GM18909 (cell line): Measurements from ENCODE around the gene BLOC1S3.

Source experiments
- ATAC-seq: cut with Tn5 transposase; IDR thresholded peaks from one replicate; pipeline ENCODE4 v1.9.1; 2021; ENCODE audit warnings: mild to moderate bottlenecking; ENCODE audit not compliant: unreplicated experiment, poor library complexity

The BLOC1S3 gene

DNA sequence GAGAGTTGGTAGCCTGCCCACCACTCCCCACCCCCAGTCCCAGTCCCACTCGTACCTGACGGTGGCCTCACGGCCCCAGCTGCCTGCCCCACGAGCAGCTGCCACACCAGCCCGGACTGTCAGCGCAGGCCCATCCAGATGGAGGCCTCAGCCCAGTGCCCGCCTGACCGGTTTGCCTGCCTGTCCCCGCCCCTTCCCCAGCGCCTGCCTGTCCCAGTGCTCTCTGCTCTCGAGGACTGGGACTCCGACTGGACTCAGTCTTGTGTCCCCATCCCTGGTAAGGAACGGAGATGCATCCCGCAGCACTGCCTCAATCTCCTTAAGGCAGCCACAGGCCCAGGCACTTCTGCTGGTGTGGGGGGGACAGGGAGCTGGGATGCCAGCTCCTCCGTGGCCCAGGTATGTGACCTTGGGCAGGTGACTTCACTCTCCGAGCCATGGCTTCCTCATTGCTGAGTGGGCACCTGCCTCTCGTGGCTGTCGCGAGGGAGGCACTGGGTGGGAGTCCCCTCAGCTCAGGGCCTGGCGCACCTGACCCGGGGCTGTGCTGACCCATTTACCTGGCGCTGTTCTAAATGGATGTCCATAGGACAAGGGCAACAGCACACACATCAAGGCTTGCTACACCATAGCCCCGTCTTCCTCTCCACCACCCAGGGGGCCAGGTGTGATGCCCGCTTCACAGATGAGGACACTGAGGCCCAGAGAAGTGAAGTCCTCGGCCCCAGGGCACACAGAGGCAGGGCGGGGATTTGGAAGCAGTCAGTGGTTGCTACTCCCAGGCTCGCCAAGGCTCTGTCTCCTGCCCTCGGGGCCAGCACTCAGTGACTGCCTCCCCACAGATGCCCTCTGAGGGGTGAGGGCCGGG lies 17.5 kb upstream of the BLOC1S3 start, which contains the start of gene NKPD1:
Gene NKPD1 (minus strand): TSS at position 113 of the 868 bp plus-strand sequence. CDS start 832 bp downstream, outside the sequence.
- ATAC-seq = no peak

DNA sequence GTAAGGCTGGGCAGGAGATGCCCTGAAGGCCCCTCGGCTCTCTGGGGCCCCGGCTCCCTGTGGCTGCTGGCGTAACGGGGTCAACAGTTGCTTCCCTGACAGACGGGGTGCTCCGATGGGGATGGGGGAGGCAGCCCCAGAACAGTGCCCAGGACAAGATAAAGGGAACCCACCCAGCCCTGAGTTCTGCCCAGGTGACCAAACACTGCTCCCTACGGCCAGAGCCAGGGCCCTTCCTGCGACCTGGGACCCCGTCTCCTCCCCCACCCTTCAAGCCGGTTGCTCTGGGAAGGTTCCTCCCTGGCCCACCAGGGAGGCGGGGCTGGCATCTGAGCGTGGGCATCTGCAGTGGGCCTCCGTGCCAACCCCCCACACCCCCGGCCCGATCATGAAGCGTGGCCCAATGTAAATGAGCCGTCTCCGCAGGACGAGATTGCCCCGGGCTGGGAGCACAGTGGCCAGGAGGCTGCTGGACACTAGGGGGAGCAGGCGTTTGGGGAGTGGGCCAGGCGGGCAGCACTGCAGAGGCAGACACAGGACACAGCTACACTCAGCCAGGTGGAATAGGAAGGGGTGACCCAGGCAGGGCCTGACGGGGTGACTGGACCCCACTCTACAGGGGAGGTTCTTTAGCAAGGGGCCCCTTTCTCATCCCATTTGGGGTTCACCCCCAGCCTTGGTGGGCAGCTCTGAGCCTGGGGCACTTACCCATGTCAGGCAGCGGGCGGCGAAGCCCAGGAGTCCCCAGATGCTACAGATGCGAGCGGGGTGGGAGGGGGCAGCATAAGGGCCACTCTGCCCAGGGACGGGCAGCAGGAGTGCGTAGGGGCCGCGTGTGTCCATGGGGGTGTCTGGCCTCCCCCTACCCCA lies 16.6 kb upstream of the BLOC1S3 start:
- no peak for ATAC-seq

DNA sequence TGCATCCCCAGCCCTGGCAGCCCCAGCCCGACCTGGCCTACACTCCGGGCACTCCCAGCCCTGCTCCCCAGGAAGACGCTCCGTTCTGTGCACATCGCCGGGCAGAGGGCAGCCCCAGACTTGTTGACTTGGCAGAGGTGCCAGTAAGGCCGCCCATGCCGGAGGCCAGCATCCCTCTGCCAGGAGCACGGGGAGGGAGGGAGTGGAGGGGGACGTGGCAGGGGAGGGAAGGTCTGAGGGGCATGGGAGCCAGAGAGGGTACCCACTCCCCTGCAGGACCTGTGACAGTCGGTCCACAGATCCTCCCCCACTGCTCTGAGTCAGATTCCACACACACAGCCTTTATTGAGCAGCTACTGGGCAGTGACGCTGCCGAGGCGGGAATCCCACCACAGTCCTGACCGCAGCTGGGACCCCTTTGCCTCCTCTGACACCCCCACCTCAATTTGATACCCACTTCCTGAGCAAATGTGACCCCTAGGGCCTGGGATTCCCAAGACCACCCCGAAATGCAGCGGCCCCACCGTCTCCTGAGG lies 15.9 kb upstream of the BLOC1S3 start:
- no peak for ATAC-seq

DNA sequence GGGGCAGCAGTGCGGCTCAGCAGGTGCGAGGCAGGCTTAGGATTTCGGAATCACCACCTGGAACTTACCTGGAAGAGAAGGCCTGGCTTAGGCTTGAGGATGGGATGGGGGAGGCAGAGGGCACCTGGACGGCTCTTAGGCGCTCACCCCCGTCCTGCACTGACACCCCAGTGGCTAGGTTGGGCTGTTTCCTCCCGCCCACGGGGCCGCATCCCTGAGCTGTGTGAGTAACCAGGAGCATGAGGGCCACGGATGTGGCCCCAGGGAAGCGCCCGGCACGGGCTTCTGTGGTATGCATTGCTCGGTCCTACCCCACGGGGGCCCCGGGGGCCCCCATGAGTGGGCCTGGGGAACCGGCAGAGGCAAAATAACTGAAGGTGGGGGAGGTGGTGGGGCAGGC lies 15.4 kb upstream of the BLOC1S3 start:
- ATAC-seq = no peak

DNA sequence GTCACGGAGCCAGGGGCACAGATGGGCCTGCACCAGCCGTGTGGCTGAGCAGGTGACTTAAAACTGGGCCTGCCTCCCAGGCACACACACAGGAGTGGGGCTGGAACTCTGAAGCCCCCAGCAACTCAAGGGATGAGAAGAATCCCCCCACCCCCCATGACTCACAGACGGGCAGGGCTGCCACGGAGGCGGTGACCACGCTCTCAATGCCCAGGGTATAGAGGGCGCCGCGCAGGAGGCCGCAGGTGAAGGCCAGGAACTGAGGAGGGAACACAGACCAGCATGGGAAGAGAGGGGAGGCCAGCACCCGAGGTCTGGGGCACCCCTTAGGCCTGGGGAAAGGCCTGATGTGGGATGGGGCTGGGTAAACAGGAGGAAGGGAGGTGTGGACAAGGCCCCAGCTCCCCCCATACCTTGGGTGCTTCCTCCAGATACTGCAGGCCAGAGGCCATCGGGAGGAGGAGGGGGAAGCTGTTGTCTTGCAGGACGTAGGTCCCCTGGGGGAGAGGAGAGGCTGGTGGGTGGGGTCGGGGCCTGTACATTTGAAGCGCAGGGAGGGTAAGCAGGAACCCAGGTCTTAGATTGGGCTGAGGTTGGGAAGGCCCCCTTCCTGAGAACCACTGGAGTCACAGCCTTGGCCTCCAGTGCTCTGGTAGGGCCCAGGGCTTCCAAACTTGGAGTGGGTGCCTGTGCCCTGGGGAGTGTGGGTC lies 14.7 kb upstream of the BLOC1S3 start:
- no peak for ATAC-seq

DNA sequence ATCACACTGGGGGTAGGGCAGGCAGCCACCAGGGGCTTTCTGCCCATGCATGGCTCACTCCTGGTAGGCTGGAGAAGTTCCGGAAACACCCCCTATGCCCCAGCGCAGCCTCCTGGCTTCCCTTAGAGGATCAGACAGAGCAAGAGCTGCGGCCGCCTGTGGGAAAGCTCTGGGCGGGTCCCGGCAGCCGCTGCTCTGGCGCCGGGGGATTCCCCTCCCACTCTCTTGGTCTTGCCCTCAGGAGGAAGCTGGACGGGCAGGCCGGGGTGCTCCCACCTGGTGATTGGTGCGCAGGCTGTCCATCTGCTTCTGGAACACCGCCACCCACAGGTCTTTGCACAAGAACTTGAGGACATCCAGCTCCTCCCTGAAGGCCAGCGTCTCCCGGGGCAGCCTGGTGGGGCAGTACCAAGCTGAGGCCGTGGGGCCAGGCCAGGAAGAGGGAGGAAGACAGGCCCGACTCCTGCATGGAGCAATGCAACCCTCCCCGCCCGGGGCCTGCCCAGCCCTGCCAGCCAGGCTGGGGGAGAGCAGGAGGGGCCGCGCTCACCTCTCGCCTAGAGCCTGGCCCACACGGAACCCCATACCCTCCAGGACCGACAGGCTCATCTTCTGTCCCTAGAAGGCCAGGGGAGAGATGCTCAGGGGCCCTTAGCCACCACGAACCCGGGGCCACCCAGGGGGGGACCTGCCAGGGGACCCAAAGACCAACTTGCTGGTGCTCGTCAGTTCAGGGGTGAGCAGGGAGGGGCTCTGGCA lies 13.8 kb upstream of the BLOC1S3 start:
- no peak for ATAC-seq

DNA sequence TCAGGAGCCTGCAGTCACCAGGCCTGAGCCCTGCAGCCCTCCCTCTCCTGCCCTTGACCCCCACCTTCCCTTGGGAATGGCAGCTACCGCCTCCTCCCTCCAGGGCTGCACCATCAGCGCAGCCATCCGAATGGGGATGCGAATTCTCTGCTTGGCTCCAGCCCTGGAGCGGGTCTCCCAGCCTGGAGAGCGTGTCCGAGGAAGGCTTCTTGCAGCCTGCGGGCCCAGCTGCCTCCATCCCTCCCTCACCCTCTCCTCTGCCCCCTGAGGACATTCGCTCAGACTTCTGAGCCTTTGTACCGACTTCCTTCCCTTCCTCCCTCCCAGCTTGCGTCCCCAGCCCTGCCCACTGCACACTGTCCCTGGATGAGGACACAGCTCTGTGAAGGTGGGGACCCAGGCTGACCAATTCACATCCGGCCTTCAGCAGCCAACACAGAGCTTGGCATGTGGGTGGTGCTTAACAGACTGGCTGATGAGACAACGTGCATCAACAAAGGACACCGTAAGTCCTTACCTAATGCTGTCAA lies 11.8 kb upstream of the BLOC1S3 start:
- ATAC-seq = no peak

DNA sequence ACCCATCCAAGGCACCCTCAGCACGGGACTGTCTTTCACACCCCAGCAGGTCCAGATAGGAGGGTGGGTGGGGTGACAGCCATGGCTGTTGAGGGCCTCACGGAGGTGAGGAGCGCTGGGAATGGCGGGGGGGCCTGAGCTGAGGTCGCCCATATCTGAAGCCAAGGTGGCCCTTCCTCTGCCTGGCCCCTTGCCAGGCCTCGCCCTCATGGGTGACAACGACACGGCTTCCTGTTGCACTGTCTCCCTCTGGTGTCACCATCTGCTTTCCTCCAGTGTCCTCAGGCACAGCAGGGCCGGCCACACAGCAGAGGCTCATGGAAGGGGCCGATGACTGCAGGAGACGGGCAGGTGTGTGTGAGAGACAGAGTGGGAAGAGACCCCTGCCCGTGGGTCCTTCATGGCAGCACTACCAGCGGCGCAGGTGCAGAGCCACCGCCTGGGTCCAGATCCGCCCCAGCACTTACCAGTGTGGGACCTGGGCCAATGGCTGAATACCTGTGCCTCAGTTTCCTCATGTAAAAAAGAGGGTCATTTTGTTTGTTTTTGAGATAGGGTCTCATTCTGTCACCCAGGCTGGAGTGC lies 9.7 kb upstream of the BLOC1S3 start:
- no peak for ATAC-seq

DNA sequence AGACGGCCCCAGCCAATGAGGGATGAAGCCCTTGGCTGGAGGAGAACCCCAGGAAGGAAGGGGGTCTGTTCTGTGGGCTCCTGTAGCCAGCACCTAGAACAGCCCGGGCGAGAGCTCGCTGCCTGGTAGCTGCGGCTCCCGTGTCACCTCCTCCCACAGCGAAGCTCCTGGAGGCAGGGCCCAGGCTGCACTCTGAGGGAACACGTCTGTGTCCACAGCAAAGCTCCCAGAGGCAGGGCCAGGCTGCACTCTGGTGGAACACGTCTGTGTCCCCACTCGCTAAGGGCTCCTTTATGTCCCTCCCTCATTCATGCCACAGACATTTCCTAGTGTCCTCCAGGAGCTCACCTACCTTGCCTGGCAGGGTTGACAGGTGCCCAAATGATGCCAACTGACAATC lies 9.0 kb upstream of the BLOC1S3 start:
- ATAC-seq = no peak

DNA sequence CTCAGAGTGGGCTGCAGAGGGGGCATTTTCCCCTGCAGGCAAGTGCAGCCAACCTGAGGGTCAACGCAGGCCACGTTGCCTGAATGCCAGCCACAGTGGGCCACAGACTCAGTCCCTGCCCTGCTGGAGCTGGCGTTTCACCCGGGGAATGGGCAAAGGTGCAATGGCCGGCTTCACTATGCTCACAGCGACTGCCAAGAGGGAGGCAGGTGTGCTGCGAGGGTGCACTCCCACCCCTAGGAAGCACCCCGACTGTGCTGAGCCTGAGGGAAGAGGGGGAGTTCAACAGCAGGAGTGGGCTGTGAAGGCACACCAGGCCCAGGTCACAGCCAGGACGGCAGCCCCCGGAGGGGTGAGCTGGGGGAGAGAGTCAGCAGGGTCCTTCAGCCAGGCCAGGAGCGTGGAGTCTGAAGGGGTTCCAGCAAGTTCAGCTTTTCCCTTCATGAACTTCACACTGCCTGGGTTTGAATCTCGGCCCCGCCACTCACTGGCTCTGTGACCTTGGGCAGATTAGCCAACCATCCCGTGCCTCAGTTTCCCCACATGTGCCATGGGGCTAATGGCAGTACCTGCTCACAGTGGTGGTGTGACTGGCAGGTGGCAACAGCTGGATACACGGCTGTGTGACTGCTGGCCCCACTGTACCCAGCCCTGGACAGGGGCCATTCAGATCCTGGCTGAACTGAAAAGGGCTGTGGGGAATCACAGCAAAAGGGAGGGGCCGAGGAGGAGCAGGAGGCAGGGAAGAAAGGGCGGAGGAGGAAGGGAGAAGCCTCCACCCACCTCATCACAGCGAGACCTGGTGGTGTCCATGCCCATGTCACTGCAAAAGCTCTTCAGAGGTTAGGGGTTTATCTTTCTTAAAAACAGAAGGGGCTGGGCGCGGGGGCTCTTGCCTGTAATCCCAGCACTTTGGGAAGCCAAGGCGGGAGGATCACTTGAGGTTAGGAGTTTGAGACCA lies 8.2 kb upstream of the BLOC1S3 start:
- ATAC-seq = no peak

DNA sequence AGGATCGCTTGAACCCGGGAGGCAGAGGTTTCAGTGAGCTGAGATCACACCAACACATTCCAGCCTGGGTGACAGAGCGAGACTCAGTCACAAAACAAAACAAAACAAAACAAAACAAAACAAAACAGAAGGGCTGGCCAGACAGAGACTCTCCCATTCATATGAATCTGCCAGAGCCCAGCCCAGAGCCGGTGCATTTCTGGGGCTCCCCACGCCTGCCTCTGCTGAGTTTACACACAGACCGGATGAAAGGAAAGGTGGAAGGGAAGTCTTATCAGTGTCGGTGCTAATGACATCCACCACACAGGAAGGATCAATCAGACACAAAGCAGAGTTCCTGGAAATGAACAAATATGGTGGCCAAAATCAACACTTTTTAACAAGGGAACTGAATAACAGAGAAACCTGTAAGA lies 7.4 kb upstream of the BLOC1S3 start:
- ATAC-seq = no peak

DNA sequence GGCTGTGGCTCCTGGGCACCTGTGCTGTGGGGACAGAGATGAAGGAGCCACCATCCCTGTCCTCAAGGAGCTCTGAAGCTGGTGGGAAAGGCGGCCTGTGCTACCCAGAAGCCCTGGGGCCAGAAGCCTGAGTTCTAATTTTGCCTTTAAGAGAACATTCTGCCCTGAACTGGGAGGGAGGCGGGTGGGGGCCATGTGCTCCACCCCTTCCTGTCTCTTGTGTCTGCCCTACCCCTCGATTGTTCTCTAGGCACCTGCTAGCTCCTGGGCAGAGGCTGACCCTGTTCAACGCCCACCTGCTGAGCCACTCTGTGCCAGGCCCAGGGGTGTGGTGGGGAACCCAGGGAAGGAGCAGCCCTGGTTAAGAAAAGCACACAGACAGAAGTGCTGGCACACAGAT lies 6.4 kb upstream of the BLOC1S3 start:
- ATAC-seq = no peak

DNA sequence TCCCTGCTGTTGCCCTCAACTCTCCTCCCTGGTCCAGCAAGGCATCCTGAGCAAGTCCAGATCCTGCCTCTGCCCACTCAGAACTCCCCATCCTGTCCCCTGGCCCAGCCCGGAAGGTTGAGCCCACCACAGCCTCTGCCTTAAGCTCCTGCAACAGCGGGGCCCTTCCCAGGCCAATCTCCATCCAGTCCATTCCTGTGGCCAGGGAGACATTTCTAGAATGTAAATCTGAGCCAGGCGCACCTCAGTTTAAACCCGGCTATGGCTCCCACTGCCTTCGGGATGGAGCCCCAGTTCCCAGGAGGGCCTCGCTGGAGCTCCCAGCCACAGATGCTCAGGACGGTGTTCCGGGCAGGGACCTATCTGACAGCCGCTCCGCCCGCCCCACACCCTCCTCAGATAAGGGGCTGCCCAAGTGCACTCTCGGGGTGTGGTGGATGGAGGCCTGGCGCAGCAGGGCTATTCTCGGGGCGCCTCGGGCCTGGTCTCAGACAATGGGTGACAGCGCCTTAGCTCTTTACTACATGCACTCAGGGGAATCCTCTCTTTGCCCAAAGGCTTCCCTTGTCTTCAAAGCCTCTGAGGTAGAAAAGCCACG lies 5.9 kb upstream of the BLOC1S3 start:
- no peak for ATAC-seq

DNA sequence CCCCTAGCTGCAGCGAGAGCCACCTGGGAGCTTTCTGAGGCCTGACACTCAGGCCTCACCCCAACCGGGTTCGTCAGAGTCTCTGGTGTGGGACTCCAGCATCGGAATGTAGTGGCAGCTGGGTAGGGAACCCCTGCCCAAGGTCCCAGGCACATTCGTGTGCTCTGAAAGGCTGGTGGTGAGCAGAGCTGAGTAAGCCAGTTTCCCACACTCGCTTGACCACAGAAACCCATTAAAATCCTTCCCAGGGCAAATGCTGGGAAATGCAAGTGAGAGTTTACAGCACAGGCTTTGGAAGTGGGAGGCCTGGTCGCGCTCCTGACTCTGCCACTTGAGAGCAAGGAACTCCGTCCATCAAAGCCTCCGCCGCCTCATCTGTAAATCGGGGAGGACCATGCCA lies 4.8 kb upstream of the BLOC1S3 start:
- no peak for ATAC-seq

DNA sequence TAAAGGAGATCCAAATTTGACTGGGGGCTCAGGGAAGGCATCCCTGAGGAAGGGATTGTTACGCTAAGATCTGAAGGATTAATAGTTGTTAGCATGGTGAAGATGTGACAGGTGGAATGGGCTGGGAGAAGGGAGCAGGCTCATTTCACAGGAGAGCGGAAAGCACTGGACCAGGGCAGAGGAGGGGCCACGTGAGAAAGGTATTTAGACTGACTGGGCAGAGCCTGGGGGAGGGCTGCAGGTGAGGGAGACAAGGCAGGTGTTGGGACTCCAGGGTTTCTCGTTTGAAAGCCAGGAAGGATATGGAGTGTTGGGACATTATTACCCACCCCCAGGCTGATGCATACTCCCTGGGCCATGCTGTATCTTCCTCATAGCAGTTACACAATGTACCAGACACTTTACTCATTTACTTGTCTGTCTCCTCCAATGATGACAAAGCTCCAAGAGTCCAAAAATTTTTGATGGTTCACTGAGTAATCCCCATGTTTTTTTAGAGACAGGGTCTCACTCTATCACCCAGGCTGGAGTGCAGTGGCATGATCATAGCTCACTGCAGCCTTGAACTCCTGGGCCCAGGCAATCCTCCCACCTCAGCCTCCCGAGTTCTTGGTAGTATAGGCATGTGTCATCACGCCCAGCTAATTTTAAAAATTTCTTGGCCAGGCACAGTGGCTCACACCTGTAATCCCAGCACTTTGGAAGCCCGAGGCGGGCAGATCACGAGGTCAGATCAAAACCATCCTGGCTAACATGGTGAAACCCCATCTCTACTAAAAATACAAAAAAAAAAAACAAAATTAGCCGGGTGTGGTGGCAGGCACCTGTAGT lies 2.9 kb upstream of the BLOC1S3 start:
- ATAC-seq = no peak

DNA sequence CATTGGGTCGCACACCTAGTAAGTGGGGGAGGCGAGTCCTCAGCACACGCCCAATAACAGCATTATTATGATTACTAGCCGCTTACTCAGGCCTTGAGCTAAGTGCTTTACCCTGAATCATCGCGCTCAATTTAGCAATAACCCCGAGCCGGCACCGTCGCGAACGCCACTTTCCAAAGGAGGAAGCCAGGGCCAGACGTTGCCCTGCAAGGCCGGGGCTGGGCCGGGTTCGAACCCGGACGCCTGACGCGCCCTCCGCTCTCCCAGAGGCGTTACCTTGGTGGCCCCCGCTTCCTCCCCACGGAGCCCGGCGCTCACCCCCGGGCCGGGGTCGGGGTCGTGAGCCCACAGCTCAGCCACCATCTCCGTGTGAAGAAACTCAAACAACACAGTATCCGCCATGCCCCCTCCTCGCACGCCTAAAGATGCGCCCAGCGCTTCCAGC lies 745 bp upstream of the BLOC1S3 start, which contains the start of gene TRAPPC6A:
Gene TRAPPC6A (minus strand): TSS at position 421 of the 445 bp plus-strand sequence. CDS start 19 bp downstream, at position 402.
- no peak for ATAC-seq
